Epithelial cell of esophagus (primary cell): ENCODE measurements around the gene NABP2.

ENCODE experiments used
- DNase-seq: peaks from one replicate; pipeline ENCODE4 v3.0.0; 2010; ENCODE audit warnings: low read depth
- H3K4me3 ChIP-seq: 2 replicates; pipeline ENCODE4 v1.5.1; 2011; ENCODE audit warnings: mild to moderate bottlenecking, low read length, control low read depth
- CTCF ChIP-seq: IDR thresholded peaks from 2 replicates; pipeline ENCODE4 v1.5.1; 2011; ENCODE audit warnings: low read depth, mild to moderate bottlenecking, low read length, control low read depth, inconsistent platforms; ENCODE audit not compliant: insufficient read depth; ENCODE audit errors: missing control alignments

The NABP2 gene

GRCh38 chr12:56213878-56214277 lies 10.3 kb upstream of the NABP2 start:
- DNase-seq: no peak
- TF ChIP-seq CTCF: no peak

GRCh38 chr12:56216461-56216860 lies 7.7 kb upstream of the NABP2 start:
- no peak for DNase-seq
- no peak overlapping the region for H3K4me3 ChIP-seq
- TF ChIP-seq CTCF: no peak

More at GRCh38 chr12:56213878-56214277, 10.3 kb upstream of the NABP2 start:
- H3K4me3 ChIP-seq: no peak overlapping the region

- DNase-seq: no peak
- TF ChIP-seq CTCF: no peak
- H3K4me3 ChIP-seq: no peak overlapping the region
Measured at GRCh38 chr12:56219840-56220239, 4.3 kb upstream of the NABP2 start.

GRCh38 chr12:56220611-56221231 lies 3.4 kb upstream of the NABP2 start:
- no peak for TF ChIP-seq CTCF
- H3K4me3 ChIP-seq: peak overlapping the region; percentile 79
- peak; percentile 42 for DNase-seq

- peak; percentile 47 for DNase-seq
- peak overlapping the region; percentile 79 for H3K4me3 ChIP-seq
- no peak for TF ChIP-seq CTCF
Measured at GRCh38 chr12:56221232-56221756, 2.8 kb upstream of the NABP2 start.

GRCh38 chr12:56221757-56222530 lies 2.2 kb upstream of the NABP2 start, which contains the start of gene RNF41:
Gene RNF41, minus strand, starts transcription at chr12:56221922. Its CDS starts 7,875 bp downstream, at chr12:56214047.
- DNase-seq: peak; percentile 96
- no peak for TF ChIP-seq CTCF
- peak within 1 kb of the TSS; percentile 79 for H3K4me3 ChIP-seq

- no peak for DNase-seq
- H3K4me3 ChIP-seq: peak overlapping the region; percentile 79
- no peak for TF ChIP-seq CTCF
Measured at GRCh38 chr12:56222531-56222895, 1.6 kb upstream of the NABP2 start.
